SIG-M5 treated with dmso at 0.1 percent for 504 hours (cell line): ENCODE results near the gene VDR.
A peak's percentile ranks its signal among the peaks of the same experiment; 100 is the strongest.

Source experiments
- DNase-seq: peaks from one replicate; lab custom pipeline; 2025; ENCODE audit not compliant: unreplicated experiment; lab: John Stamatoyannopoulos, UW

VDR gene

GRCh38 chr12:47874316-47874715 lies 30.5 kb downstream of the VDR start:
- no peak for DNase-seq

- no peak for DNase-seq
These were observed 34.5 kb downstream of the VDR start for GRCh38 chr12:47870175-47870781.

GRCh38 chr12:47868552-47869031 lies 36.2 kb downstream of the VDR start:
- DNase-seq: peak; percentile 71

GRCh38 chr12:47868041-47868440 lies 36.8 kb downstream of the VDR start:
- no peak for DNase-seq

GRCh38 chr12:47867495-47867941 lies 37.3 kb downstream of the VDR start:
- DNase-seq: no peak

- no peak for DNase-seq
These were observed 40.1 kb downstream of the VDR start for GRCh38 chr12:47864646-47865235.

GRCh38 chr12:47863985-47864384 lies 40.8 kb downstream of the VDR start:
- no peak for DNase-seq

GRCh38 chr12:47863467-47863866 lies 41.3 kb downstream of the VDR start:
- DNase-seq: no peak

- DNase-seq: no peak
These were observed 41.9 kb downstream of the VDR start for GRCh38 chr12:47862881-47863280.

GRCh38 chr12:47862167-47862750 lies 42.5 kb downstream of the VDR start:
- DNase-seq: no peak

- DNase-seq: no peak
These were observed 43.9 kb downstream of the VDR start for GRCh38 chr12:47860873-47861272.

- DNase-seq: no peak
These were observed 44.4 kb downstream of the VDR start for GRCh38 chr12:47860279-47860841.

GRCh38 chr12:47858511-47859266 lies 46.1 kb downstream of the VDR start:
- no peak for DNase-seq

- no peak for DNase-seq
These were observed 47.8 kb downstream of the VDR start for GRCh38 chr12:47856721-47857575.

- DNase-seq: no peak
These were observed 48.7 kb downstream of the VDR start for GRCh38 chr12:47856094-47856493.

- DNase-seq: no peak
These were observed 49.3 kb downstream of the VDR start for GRCh38 chr12:47855502-47855901.

- no peak for DNase-seq
These were observed 50.3 kb downstream of the VDR start for GRCh38 chr12:47854531-47854930.

GRCh38 chr12:47852096-47852571 lies 52.7 kb downstream of the VDR start:
- DNase-seq: no peak

GRCh38 chr12:47851303-47851952 lies 53.4 kb downstream of the VDR start:
- no peak for DNase-seq
